ENCODE measurements around the gene RETNLB. TPM values are rescaled to one million over a fixed set of nuclear protein-coding genes. Genes with fewer than 3 reads are reported as not detected.

RETNLB gene
- total RNA-seq, 1 experiment from 2014 or later: not detected

DNA sequence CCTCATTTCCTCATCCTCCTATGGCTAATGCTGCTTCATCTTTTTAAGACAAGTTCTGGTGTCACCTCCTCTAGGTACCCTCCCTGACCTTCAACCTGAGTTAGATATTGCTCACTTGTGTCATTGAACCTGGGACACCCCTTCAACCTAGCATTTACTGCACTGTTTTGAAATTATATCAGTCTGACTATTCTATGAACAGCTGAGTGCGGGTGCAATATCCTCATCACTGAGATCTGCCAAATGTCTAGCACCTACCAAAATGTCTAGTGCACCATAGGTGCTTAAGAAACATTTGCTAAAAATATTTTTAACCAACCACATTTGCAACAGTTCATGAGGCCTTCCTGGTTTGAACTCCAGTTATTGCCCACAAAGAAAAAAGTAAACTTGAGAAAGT is 34.5 kb downstream of the RETNLB start:
- ChIA-PET POLR2A (ENCODE audit: unreplicated experiment) (no interaction called here), CTCF (no interaction called here)
- no TSS peak for BruUV-seq (replicated peaks)
- DNase-seq: no peak
- Histone ChIP-seq H3K4me2 (no peak overlapping the region), H3K4me3 (no peak overlapping the region), H3K9me2 (ENCODE audit: insufficient read depth) (no peaks in the 10 kb centered on the region), H3K27me3 (ENCODE audit: insufficient read depth, low read depth) (no peaks in the 10 kb centered on the region), H4K20me1 (ENCODE audit: insufficient read depth) (no peaks in the 10 kb centered on the region), H3K4me1 (replicated peaks; ENCODE audit: insufficient read depth) (no peaks in the 10 kb centered on the region), H3K9me3 (ENCODE audit: insufficient read depth, low read depth) (no peaks in the 10 kb centered on the region), H3F3A (ENCODE audit: insufficient read depth, low read depth) (no peaks in the 10 kb centered on the region), H3K36me3 (ENCODE audit: low read depth) (no peaks in the 10 kb centered on the region), H2AFZ (no peak overlapping the region), H3K27ac (no peak overlapping the region), H3K79me2 (ENCODE audit: low read depth) (no peaks in the 10 kb centered on the region)
- intact Hi-C loops (cut with micrococcal nuclease; ENCODE audit: unreplicated experiment): no loop called here
- TF ChIP-seq EZH2 (IDR thresholded peaks at IDR 0.05; ENCODE audit: low read depth): no peak
- TF ChIP-seq, protein P1, sequence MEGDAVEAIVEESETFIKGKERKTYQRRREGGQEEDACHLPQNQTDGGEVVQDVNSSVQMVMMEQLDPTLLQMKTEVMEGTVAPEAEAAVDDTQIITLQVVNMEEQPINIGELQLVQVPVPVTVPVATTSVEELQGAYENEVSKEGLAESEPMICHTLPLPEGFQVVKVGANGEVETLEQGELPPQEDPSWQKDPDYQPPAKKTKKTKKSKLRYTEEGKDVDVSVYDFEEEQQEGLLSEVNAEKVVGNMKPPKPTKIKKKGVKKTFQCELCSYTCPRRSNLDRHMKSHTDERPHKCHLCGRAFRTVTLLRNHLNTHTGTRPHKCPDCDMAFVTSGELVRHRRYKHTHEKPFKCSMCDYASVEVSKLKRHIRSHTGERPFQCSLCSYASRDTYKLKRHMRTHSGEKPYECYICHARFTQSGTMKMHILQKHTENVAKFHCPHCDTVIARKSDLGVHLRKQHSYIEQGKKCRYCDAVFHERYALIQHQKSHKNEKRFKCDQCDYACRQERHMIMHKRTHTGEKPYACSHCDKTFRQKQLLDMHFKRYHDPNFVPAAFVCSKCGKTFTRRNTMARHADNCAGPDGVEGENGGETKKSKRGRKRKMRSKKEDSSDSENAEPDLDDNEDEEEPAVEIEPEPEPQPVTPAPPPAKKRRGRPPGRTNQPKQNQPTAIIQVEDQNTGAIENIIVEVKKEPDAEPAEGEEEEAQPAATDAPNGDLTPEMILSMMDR (conservative IDR thresholded peaks at IDR 0.05): no peak

DNA sequence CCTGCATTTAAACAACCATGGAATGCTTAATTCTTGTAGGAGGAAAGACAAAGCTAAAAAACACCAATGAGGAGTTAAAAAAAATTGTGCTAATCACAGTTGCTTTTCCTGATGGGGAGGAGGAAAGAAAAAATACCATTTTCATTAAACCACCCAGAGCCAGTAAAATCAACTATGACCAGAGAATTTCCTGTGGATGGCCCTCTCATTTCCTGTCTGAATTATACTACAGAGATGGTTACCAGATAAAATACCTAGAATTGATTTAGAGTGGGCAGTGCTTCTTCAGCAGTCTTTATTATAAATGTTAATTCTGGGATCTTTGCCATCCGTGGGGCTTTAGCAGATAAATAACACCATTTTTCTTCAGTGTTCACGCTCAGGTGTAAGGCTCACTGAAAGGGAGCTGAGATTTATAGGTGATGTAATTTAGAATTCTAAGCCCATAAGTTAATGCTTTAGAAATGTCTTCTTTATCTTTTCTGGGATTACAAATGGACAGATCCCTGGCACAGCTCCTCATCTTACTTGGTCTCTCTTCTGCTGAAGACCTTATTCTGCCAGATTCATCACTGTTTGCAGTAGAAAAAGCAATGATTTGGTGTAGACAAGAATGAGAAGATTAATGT is 37.9 kb downstream of the RETNLB start:
- no peak for DNase-seq
- Histone ChIP-seq H4K20me1 (ENCODE audit: insufficient read depth) (no peaks in the 10 kb centered on the region), H2AFZ (no peak overlapping the region), H3K4me2 (no peak overlapping the region), H3K36me3 (ENCODE audit: low read depth) (no peaks in the 10 kb centered on the region), H3K27ac (no peak overlapping the region), H3F3A (ENCODE audit: insufficient read depth, low read depth) (no peaks in the 10 kb centered on the region), H3K9me3 (ENCODE audit: insufficient read depth, low read depth) (no peaks in the 10 kb centered on the region), H3K9me2 (ENCODE audit: insufficient read depth) (no peaks in the 10 kb centered on the region), H3K4me1 (replicated peaks; ENCODE audit: insufficient read depth) (no peaks in the 10 kb centered on the region), H3K79me2 (ENCODE audit: low read depth) (no peaks in the 10 kb centered on the region), H3K27me3 (ENCODE audit: insufficient read depth, low read depth) (no peaks in the 10 kb centered on the region), H3K4me3 (no peak overlapping the region)
- intact Hi-C loops (cut with micrococcal nuclease; ENCODE audit: unreplicated experiment): no loop called here
- BruUV-seq (replicated peaks): no TSS peak
- ChIA-PET POLR2A (ENCODE audit: unreplicated experiment) (no interaction called here), CTCF (no interaction called here)
- TF ChIP-seq, protein P1 (conservative IDR thresholded peaks at IDR 0.05): no peak
- TF ChIP-seq EZH2 (IDR thresholded peaks at IDR 0.05; ENCODE audit: low read depth): no peak

DNA sequence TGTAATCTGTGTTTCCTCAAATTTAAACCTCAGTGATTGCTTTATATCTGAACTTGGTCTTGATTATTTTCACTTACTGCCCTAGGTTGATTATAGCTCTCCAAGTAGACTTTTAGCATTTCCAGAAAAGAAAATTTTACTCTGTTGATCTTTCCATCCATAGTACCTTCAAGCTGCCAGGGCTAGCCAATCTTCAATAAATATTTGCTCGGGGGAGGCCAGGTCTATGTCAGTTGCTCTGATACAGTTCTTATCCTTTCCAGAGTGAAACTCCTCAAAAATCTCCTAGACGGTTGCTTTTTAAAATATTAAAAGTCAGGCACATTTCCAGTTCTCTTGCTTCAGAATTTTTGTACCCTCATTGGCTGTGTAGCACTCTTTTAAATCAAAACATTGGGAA is 38.8 kb downstream of the RETNLB start:
- Histone ChIP-seq H3K4me1 (replicated peaks; ENCODE audit: insufficient read depth) (no peaks in the 10 kb centered on the region), H4K20me1 (ENCODE audit: insufficient read depth) (no peaks in the 10 kb centered on the region), H3K9me2 (ENCODE audit: insufficient read depth) (no peaks in the 10 kb centered on the region), H3K9me3 (ENCODE audit: insufficient read depth, low read depth) (no peaks in the 10 kb centered on the region), H3F3A (ENCODE audit: insufficient read depth, low read depth) (no peaks in the 10 kb centered on the region), H3K4me2 (no peak overlapping the region), H3K36me3 (ENCODE audit: low read depth) (no peaks in the 10 kb centered on the region), H3K79me2 (ENCODE audit: low read depth) (no peaks in the 10 kb centered on the region), H3K27me3 (ENCODE audit: insufficient read depth, low read depth) (0 out of 2 replicates have a peak, but pooled peaks cover 1% of the 10 kb centered on the region), H3K27ac (no peak overlapping the region), H2AFZ (no peak overlapping the region), H3K4me3 (no peak overlapping the region)
- no TSS peak for BruUV-seq (replicated peaks)
- TF ChIP-seq, protein P1 (conservative IDR thresholded peaks at IDR 0.05): no peak
- no peak for TF ChIP-seq EZH2 (IDR thresholded peaks at IDR 0.05; ENCODE audit: low read depth)
- POLR2A ChIA-PET (ENCODE audit: unreplicated experiment): no interaction called here
- intact Hi-C loops (cut with micrococcal nuclease; ENCODE audit: unreplicated experiment): no loop called here
- no peak for DNase-seq
- CTCF ChIA-PET: no interaction called here
